Activated T-cell treated with anti-CD3 and anti-CD28 coated beads, Interleukin-2, amount 50 U/mL, for 72 hours (primary cell): Measurements from ENCODE around the gene TRIM8. TPM values are rescaled to one million over a fixed set of nuclear protein-coding genes. Genes with fewer than 3 reads are reported as not detected.
"Not testable (repeated sequence)": the region's sequence is repeated elsewhere in the genome, so short reads cannot be mapped to it uniquely, and the experiment has no call there.

Source experiments
- ATAC-seq, 2 donors: fragments of 150-1000 bp; cut with Tn5 transposase; replicated peaks in 1 of 2; 2 replicates each; pipeline ENCODE4 v1.10.0; 2021; ENCODE audit warnings: moderate library complexity in 2 of 2, mild to moderate bottlenecking in 1 of 2
- DNase-seq, 2 donors: peaks; one replicate each; pipeline ENCODE4 v3.0.0; 2021 to 2022; ENCODE audit warnings: mixed read lengths in 1 of 2
- H3K27ac Mint-ChIP-seq: one replicate; pipeline ENCODE4 v1.8.0; 2022; ENCODE audit warnings: mild to moderate bottlenecking, moderate library complexity, mixed read lengths
- H3K27me3 Mint-ChIP-seq: one replicate; pipeline ENCODE4 v1.8.0; 2022; ENCODE audit warnings: low read depth, mixed read lengths
- H3K36me3 Mint-ChIP-seq, 2 donors: one replicate each; pipeline ENCODE4 v1.8.0; 2022; ENCODE audit warnings: mixed read lengths in 2 of 2, mild to moderate bottlenecking in 1 of 2; ENCODE audit not compliant: insufficient read depth in 2 of 2
- H3K4me1 Mint-ChIP-seq: one replicate; pipeline ENCODE4 v1.8.0; 2022; ENCODE audit warnings: low read depth, mixed read lengths
- H3K4me3 Mint-ChIP-seq, 2 donors: one replicate each; pipeline ENCODE4 v1.8.0; 2022; ENCODE audit warnings: mild to moderate bottlenecking in 2 of 2, mixed read lengths in 2 of 2, moderate library complexity in 2 of 2
- H3K9me3 Mint-ChIP-seq, 2 donors: one replicate each; pipeline ENCODE4 v1.8.0; 2022; ENCODE audit warnings: mixed read lengths in 2 of 2
- total RNA-seq, 2 donors: library from RNA; stranded (reverse); gene quantifications; one replicate each; pipeline ENCODE4 v1.2.3, GENCODE V29; 2022

Gene TRIM8
- total RNA-seq, 2 donors from 2014 or later: 57.9 to 58.2 TPM

DNA sequence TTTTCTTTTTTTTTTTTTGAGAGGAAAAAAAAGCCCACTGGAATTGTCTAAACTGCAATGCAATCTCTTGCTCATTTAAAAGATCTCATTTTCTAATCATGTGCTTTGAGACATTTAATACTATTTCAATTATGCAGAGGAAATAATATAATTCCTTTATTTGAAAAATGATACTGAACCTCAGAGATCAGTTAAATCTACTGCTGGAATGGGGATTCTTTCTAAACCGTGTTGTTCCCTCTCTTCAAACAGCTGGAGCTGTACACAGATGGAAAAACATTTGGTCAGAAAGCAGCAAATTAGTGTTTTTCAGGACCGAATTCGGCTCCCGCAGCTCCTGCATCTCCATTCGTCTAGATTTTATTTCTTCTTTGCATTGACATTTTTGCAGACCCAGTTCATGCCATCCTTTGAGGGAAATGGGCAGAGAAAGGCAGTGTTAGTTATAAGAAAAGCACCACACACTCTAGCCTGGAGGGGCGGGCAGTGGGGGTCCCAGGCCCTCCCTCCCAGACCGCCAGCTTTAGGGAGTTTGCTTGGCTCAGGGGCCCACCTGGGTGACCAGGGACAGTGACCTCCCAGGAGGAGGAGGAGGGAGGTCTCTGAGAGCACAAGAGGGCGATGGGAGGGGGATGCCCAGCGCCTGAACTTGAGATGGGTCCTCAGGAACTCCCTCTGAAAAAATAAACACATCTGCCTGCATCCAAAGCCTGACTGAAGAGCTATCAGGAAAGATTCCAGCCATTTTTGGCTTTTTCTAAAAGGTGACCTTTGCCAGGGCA is 32.4 kb downstream of the TRIM8 start:
- ATAC-seq (no peak), DNase-seq (no peak)
- no peak overlapping the region for H3K4me3 Mint-ChIP-seq
- no peak overlapping the region for H3K27ac Mint-ChIP-seq
- no peaks in the 10 kb centered on the region for H3K36me3 Mint-ChIP-seq
- H3K27me3 Mint-ChIP-seq: no peaks in the 10 kb centered on the region
- peaks cover 39% of the 10 kb centered on the region for H3K4me1 Mint-ChIP-seq
- no peaks in the 10 kb centered on the region for H3K9me3 Mint-ChIP-seq

DNA sequence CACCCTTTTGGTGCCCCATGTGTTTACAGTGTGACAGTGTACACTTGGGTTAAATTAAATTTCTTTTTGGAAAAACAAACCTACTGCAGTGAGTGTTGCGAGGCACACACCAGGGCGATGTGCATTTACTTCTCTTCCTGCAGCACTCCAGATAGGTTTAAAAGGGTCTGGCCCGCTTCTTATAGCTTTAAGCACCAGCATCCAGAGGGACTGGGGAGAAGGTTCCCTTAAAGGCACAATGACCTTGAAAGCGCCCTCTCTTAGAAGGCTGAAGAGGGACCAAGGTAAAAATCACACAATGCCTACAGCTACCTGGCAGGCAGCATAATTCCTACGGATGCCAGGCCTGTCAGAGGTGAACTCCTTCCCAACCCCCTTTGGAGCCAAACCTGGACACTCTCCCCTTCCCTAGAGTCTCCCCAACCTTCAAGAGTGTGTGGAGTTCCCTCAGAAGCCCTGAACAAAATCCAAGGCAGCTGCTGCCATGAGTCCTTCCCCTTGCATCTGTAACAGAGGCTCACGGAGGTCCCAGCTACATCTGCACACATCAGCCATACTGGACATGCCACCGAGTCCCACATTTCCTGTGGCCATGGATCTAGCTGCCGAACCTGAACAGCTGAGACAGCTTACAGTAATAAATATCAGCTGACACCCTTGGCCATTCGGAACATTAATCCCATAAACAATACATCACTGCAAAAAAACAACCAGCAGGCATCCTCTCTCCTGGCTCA is 33.2 kb downstream of the TRIM8 start:
- Mint-ChIP-seq H3K4me1 (peaks cover 45% of the 10 kb centered on the region), H3K36me3 (peaks cover 0 to 3% of the 10 kb centered on the region in 2 donors), H3K27ac (no peak overlapping the region), H3K4me3 (no peak overlapping the region), H3K27me3 (no peaks in the 10 kb centered on the region), H3K9me3 (no peaks in the 10 kb centered on the region)
- DNase-seq (no peak), ATAC-seq (no peak)

DNA sequence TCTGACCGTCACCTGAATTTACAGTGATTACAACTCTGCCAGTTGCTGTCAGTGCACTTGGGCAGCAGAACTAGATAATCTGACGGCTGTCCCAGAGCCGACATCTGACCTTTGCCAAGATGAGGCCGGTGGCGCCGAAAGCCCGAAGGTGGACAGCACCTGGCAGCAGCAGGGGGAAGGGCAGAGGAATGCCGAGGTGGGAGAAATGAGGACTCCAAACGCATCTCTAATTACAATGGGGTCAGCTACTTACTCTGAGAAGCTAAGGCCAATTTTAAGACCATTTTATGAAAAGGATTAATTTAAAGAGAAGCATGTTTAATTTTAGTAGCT is 33.8 kb downstream of the TRIM8 start:
- DNase-seq (no peak), ATAC-seq (no peak)
- peaks cover 0 to 3% of the 10 kb centered on the region in 2 donors for H3K36me3 Mint-ChIP-seq
- no peak overlapping the region for H3K4me3 Mint-ChIP-seq
- H3K27ac Mint-ChIP-seq: no peak overlapping the region
- H3K27me3 Mint-ChIP-seq: no peaks in the 10 kb centered on the region
- H3K4me1 Mint-ChIP-seq: peaks cover 45% of the 10 kb centered on the region
- no peaks in the 10 kb centered on the region for H3K9me3 Mint-ChIP-seq

GRCh38 chr10:102678842-102679289 is 34.6 kb downstream of the TRIM8 start:
- Mint-ChIP-seq H3K36me3 (peaks cover 0 to 3% of the 10 kb centered on the region in 2 donors), H3K27ac (no peak overlapping the region), H3K9me3 (no peaks in the 10 kb centered on the region), H3K4me1 (peaks cover 37% of the 10 kb centered on the region), H3K27me3 (no peaks in the 10 kb centered on the region), H3K4me3 (no peak overlapping the region)
- DNase-seq: peak; percentile 33 to 45
- ATAC-seq: peak in 1 of 2 donors; percentile 30

- Mint-ChIP-seq H3K4me3 (no peak overlapping the region), H3K27me3 (no peaks in the 10 kb centered on the region), H3K4me1 (peaks cover 29% of the 10 kb centered on the region), H3K27ac (no peak overlapping the region), H3K36me3 (peaks cover 0 to 3% of the 10 kb centered on the region in 2 donors), H3K9me3 (no peaks in the 10 kb centered on the region)
- ATAC-seq (no peak), DNase-seq (no peak)
Measured at GRCh38 chr10:102679596-102679995, 35.3 kb downstream of the TRIM8 start.

- no peaks in the 10 kb centered on the region for H3K27me3 Mint-ChIP-seq
Measured at GRCh38 chr10:102681696-102682095, 37.4 kb downstream of the TRIM8 start.

GRCh38 chr10:102682416-102682815 is 38.1 kb downstream of the TRIM8 start:
- Mint-ChIP-seq H3K27ac (no peak overlapping the region), H3K27me3 (no peaks in the 10 kb centered on the region), H3K36me3 (peaks cover 2 to 6% of the 10 kb centered on the region in 2 donors), H3K9me3 (no peaks in the 10 kb centered on the region), H3K4me1 (peaks cover 12% of the 10 kb centered on the region), H3K4me3 (no peak overlapping the region)
- ATAC-seq (no peak), DNase-seq (no peak)

More at GRCh38 chr10:102681696-102682095, 37.4 kb downstream of the TRIM8 start:
- peaks cover 2 to 6% of the 10 kb centered on the region in 2 donors for H3K36me3 Mint-ChIP-seq
- DNase-seq (no peak), ATAC-seq (peak in 1 of 2 donors; percentile 19)
- peaks cover 12% of the 10 kb centered on the region for H3K4me1 Mint-ChIP-seq
- no peak overlapping the region for H3K27ac Mint-ChIP-seq
- peak overlapping the region in 1 of 2 donors; percentile 7 for H3K4me3 Mint-ChIP-seq
- no peaks in the 10 kb centered on the region for H3K9me3 Mint-ChIP-seq

- Mint-ChIP-seq H3K27ac (no peak overlapping the region), H3K9me3 (no peaks in the 10 kb centered on the region), H3K27me3 (no peaks in the 10 kb centered on the region), H3K36me3 (peaks cover 2 to 6% of the 10 kb centered on the region in 2 donors), H3K4me1 (peaks cover 12% of the 10 kb centered on the region), H3K4me3 (no peak overlapping the region)
- DNase-seq (no peak), ATAC-seq (no peak)
Measured at GRCh38 chr10:102682981-102683380, 38.7 kb downstream of the TRIM8 start.

GRCh38 chr10:102683736-102684135 is 39.5 kb downstream of the TRIM8 start:
- Mint-ChIP-seq H3K36me3 (peaks cover 2 to 6% of the 10 kb centered on the region in 2 donors), H3K9me3 (no peaks in the 10 kb centered on the region), H3K4me3 (no peak overlapping the region), H3K4me1 (peaks cover 12% of the 10 kb centered on the region), H3K27ac (no peak overlapping the region), H3K27me3 (no peaks in the 10 kb centered on the region)
- no peak for DNase-seq
- no peak for ATAC-seq

- H3K27ac Mint-ChIP-seq: no peak overlapping the region
- ATAC-seq: no peak
- H3K36me3 Mint-ChIP-seq: peaks cover under 1 to 7% of the 10 kb centered on the region in 2 donors
- DNase-seq: no peak
- no peaks in the 10 kb centered on the region for H3K4me1 Mint-ChIP-seq
- no peaks in the 10 kb centered on the region for H3K27me3 Mint-ChIP-seq
- H3K4me3 Mint-ChIP-seq: no peak overlapping the region
- no peaks in the 10 kb centered on the region for H3K9me3 Mint-ChIP-seq
Measured at GRCh38 chr10:102691285-102692066, 47.2 kb downstream of the TRIM8 start.

GRCh38 chr10:102695401-102695800 is 51.1 kb downstream of the TRIM8 start:
- not testable (repeated sequence) for H3K4me3 Mint-ChIP-seq, H3K27ac Mint-ChIP-seq, DNase-seq, H3K9me3 Mint-ChIP-seq, H3K4me1 Mint-ChIP-seq, H3K27me3 Mint-ChIP-seq, ATAC-seq
- H3K36me3 Mint-ChIP-seq: peaks cover 5 to 13% of the 10 kb centered on the region in 2 donors

DNA sequence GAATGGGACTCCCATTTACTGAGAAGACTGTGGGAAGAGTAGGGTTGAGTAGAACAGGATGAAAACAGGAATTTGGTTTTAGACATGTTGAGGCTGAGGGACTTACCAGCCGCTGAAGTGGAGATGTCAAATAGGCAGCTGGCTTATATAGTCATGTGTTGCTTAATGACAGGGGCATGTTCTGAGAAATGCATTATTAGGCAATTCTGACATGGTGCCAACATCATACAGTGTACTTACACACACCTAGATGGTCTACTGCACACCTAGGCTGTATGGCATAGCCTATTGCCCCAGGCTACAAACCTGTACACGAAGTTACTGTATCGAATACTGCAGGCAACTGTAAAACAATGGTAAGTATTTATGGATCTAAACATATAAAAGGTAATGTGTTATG is 52.5 kb downstream of the TRIM8 start:
- H3K9me3 Mint-ChIP-seq: no peaks in the 10 kb centered on the region
- no peaks in the 10 kb centered on the region for H3K4me1 Mint-ChIP-seq
- peaks cover 5 to 13% of the 10 kb centered on the region in 2 donors for H3K36me3 Mint-ChIP-seq
- no peak for DNase-seq
- H3K4me3 Mint-ChIP-seq: no peak overlapping the region
- no peaks in the 10 kb centered on the region for H3K27me3 Mint-ChIP-seq
- H3K27ac Mint-ChIP-seq: no peak overlapping the region
- ATAC-seq: no peak

DNA sequence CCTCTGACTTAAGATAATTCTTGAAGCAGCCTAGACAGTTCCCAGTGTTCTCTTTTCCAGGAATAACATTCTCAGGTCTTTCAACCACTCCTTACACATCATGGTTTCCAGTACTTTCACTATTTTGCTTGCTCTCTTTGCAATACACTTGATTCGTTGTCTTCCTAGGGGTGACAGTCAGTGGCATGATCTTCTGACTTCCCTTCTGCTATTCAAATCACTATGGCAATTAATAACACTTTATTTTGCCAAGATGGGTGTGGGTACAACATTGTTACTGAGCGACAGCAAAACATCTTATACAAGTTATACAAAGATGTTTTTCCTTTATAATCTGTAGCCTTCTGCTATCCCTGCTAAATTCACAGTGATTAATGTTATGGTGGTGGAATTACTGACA is 54.6 kb downstream of the TRIM8 start:
- Mint-ChIP-seq H3K27ac (no peak overlapping the region), H3K9me3 (no peaks in the 10 kb centered on the region), H3K27me3 (no peaks in the 10 kb centered on the region), H3K4me1 (no peaks in the 10 kb centered on the region), H3K36me3 (peaks cover 5 to 13% of the 10 kb centered on the region in 2 donors), H3K4me3 (no peak overlapping the region)
- ATAC-seq (no peak), DNase-seq (no peak)
